Lower leg skin (tissue), 4 donors: ENCODE measurements around the gene ABCA4. TPM values are rescaled to one million over a fixed set of nuclear protein-coding genes. Genes with fewer than 3 reads are reported as not detected.
A peak's percentile ranks its signal among the peaks of the same experiment; 100 is the strongest.

Source experiments
- DNase-seq, 2 donors: peaks; one replicate each; pipeline ENCODE4 v3.0.0-alpha.2; 2019; ENCODE audit warnings: low spot score in 2 of 2
- H3K4me3 ChIP-seq: fragments of 200-600 bp; sonication (generic); 2 replicates; pipeline ENCODE4 v1.5.1; 2017; ENCODE audit warnings: mild to moderate bottlenecking, low read depth; ENCODE audit not compliant: poor library complexity, severe bottlenecking
- CTCF ChIP-seq, 3 donors: fragments of 450-650 bp; IDR thresholded peaks; one replicate each; pipeline ENCODE4 v1.5.1; 2016; ENCODE audit warnings: antibody characterized with exemption in 3 of 3, mild to moderate bottlenecking in 3 of 3, moderate library complexity in 2 of 3
- POLR2A ChIP-seq, 2 donors: fragments of 450-650 bp; IDR thresholded peaks; one replicate each; pipeline ENCODE4 v1.6.1; 2016 to 2017; ENCODE audit warnings: antibody characterized with exemption in 2 of 2, mild to moderate bottlenecking in 1 of 2, moderate library complexity in 1 of 2
- WGBS, 2 donors: methylation state at CpG; one replicate each; pipeline ENCODE4 v1.1.5; 2018; 5-methylcytosine and 5-hydroxymethylcytosine counted together
- intact Hi-C: fragments of 100-400 bp; cut with DNase I; formaldehyde crosslinking; loops from one replicate; pipeline ENCODE4 v1.15.0; 2023; ENCODE audit warnings: low total_unique reads
- total RNA-seq, 4 donors: library from RNA; depleted of rRNA; stranded (reverse); fragments of >200 nt; gene quantifications; one replicate each; pipeline ENCODE4 v1.1.0, GENCODE V29; 2016

ABCA4 gene
- total RNA-seq, 4 donors from 2014 or later: 0.46 to 5.3 (median 3.8) TPM

GRCh38 chr1:94125551-94126514 is 4.9 kb upstream of the ABCA4 start:
- 80 to 84% methylated on average over 6 of the region's 6 CpGs for WGBS, 2 donors
- intact Hi-C loops: no loop called here
- TF ChIP-seq CTCF (IDR thresholded peaks at IDR 0.05) (no peak), POLR2A (IDR thresholded peaks at IDR 0.05) (no peak)
- no peak overlapping the region for H3K4me3 ChIP-seq
- no peak for DNase-seq

GRCh38 chr1:94124538-94124937 is 3.6 kb upstream of the ABCA4 start:
- no peak for DNase-seq
- intact Hi-C loops: no loop called here
- no peak for TF ChIP-seq POLR2A (IDR thresholded peaks at IDR 0.05)
- no peak for TF ChIP-seq CTCF (IDR thresholded peaks at IDR 0.05)
- no peak overlapping the region for H3K4me3 ChIP-seq
- 93 to 97% methylated on average over 1 of the region's 1 CpG for WGBS, 2 donors

GRCh38 chr1:94122201-94122970 is 1.4 kb upstream of the ABCA4 start:
- TF ChIP-seq CTCF (IDR thresholded peaks at IDR 0.05) (no peak), POLR2A (IDR thresholded peaks at IDR 0.05) (no peak)
- intact Hi-C loops: no loop called here
- WGBS, 2 donors: 75 to 76% methylated on average over 5 of the region's 5 CpGs
- no peak overlapping the region for H3K4me3 ChIP-seq
- DNase-seq: peak in 1 of 2 donors; percentile 23

GRCh38 chr1:94121411-94121821 is 468 bp upstream of the ABCA4 start:
- DNase-seq: no peak
- 86 to 87% methylated on average over 8 of the region's 8 CpGs for WGBS, 2 donors

GRCh38 chr1:94120570-94120901 is 412 bp downstream of the ABCA4 start:
- H3K4me3 ChIP-seq: no peak overlapping the region
- DNase-seq: peak in 1 of 2 donors; percentile 71
- intact Hi-C loops: no loop called here
- TF ChIP-seq CTCF (IDR thresholded peaks at IDR 0.05) (no peak), POLR2A (IDR thresholded peaks at IDR 0.05) (no peak)
- 89 to 90% methylated on average over 9 of the region's 9 CpGs for WGBS, 2 donors

More at GRCh38 chr1:94121411-94121821, 468 bp upstream of the ABCA4 start:
- intact Hi-C loops: no loop called here
- TF ChIP-seq POLR2A (IDR thresholded peaks at IDR 0.05) (no peak), CTCF (IDR thresholded peaks at IDR 0.05) (no peak)
- H3K4me3 ChIP-seq: no peak overlapping the region
